T-cell (primary cell): ENCODE measurements around the gene MOSPD3. TPM values are rescaled to one million over a fixed set of nuclear protein-coding genes. Genes with fewer than 3 reads are reported as not detected.

Source experiments
- ATAC-seq, 4 experiments: fragments of 200-7000 bp in 3 of 4; fragments of 150-1000 bp in 1 of 4; cut with Tn5 transposase; replicated peaks in 1 of 4; 1 replicate in 3 of 4; 2 replicates in 1 of 4; pipeline ENCODE4 v1.10.0; 2021; ENCODE audit warnings: moderate library complexity in 3 of 4, mild to moderate bottlenecking in 2 of 4, moderate number of reproducible peaks in 1 of 4
- CTCF ChIA-PET, 2 donors: fragments of 300-600 bp; sonication (Branson Sonifier 250); formaldehyde crosslinking; loops; one replicate each; lab custom pipeline; 2022; ENCODE audit warnings: antibody characterized with exemption in 2 of 2; lab: Charles Lee
- POLR2A ChIA-PET, 2 donors: fragments of 300-600 bp; sonication (Branson Sonifier 250); formaldehyde crosslinking; loops; one replicate each; lab custom pipeline; 2022; ENCODE audit warnings: antibody characterized with exemption in 2 of 2; lab: Charles Lee
- DNase-seq, 35 experiments: peaks; one replicate each; pipeline versions ENCODE4 v3.0.0 to v3.0.0-alpha.2; 2013 to 2023
- H3K27ac ChIP-seq: one replicate; pipeline ENCODE4 v1.5.1; 2013; ENCODE audit warnings: low read length
- H3K27me3 ChIP-seq, 2 experiments: replicated peaks in 1 of 2; 1 replicate in 1 of 2; 2 replicates in 1 of 2; pipeline versions ENCODE4 v1.6.1 to v1.7.0; 2013; ENCODE audit warnings: low read length in 1 of 2, mixed read lengths in 1 of 2; ENCODE audit not compliant: control insufficient read depth in 2 of 2, insufficient read depth in 2 of 2; ENCODE audit errors: extremely low read depth in 1 of 2
- H3K36me3 ChIP-seq, 2 donors: 1 replicate in 1 of 2; 2 replicates in 1 of 2; pipeline versions ENCODE4 v1.6.1 to v1.7.0; 2013; ENCODE audit warnings: low read length in 1 of 2; ENCODE audit not compliant: control insufficient read depth in 2 of 2, insufficient read depth in 1 of 2; ENCODE audit errors: extremely low read depth in 1 of 2
- H3K4me1 ChIP-seq, 2 experiments: 1 replicate in 1 of 2; 2 replicates in 1 of 2; pipeline versions ENCODE4 v1.6.1 to v1.7.0; 2013; ENCODE audit warnings: low read length in 2 of 2, mixed read lengths in 1 of 2; ENCODE audit not compliant: insufficient read depth in 2 of 2, control insufficient read depth in 1 of 2; ENCODE audit errors: extremely low read depth in 1 of 2
- H3K4me3 ChIP-seq, 2 donors: 1 replicate in 1 of 2; 2 replicates in 1 of 2; pipeline versions ENCODE4 v1.5.1 to v1.7.0; 2013; ENCODE audit warnings: mild to moderate bottlenecking in 2 of 2, low read length in 1 of 2, moderate library complexity in 1 of 2; ENCODE audit not compliant: control insufficient read depth in 1 of 2; ENCODE audit errors: extremely low read depth in 1 of 2
- H3K9me3 ChIP-seq: 2 replicates; pipeline ENCODE4 v1.7.0; 2013
- H3K27ac Mint-ChIP-seq, 2 donors: one replicate each; pipeline ENCODE4 v1.8.0; 2020 to 2021; ENCODE audit warnings: mild to moderate bottlenecking in 2 of 2, mixed read lengths in 2 of 2
- H3K27me3 Mint-ChIP-seq, 2 donors: one replicate each; pipeline ENCODE4 v1.8.0; 2021 to 2022; ENCODE audit warnings: mixed read lengths in 2 of 2
- H3K36me3 Mint-ChIP-seq: one replicate; pipeline ENCODE4 v1.8.0; 2021; ENCODE audit warnings: mixed read lengths
- H3K4me1 Mint-ChIP-seq, 3 donors: one replicate each; pipeline ENCODE4 v1.8.0; 2020 to 2022; ENCODE audit warnings: mixed read lengths in 3 of 3, mild to moderate bottlenecking in 1 of 3
- H3K4me3 Mint-ChIP-seq, 3 donors: one replicate each; pipeline ENCODE4 v1.8.0; 2020 to 2022; ENCODE audit warnings: mild to moderate bottlenecking in 3 of 3, mixed read lengths in 3 of 3, moderate library complexity in 3 of 3
- H3K9me3 Mint-ChIP-seq, 3 donors: one replicate each; pipeline ENCODE4 v1.8.0; 2020 to 2022; ENCODE audit warnings: mixed read lengths in 3 of 3
- WGBS: methylation state at CpG from one replicate; pipeline ENCODE4 v1.1.5; 2013; ENCODE audit warnings: missing lambda C conversion rate; ENCODE audit not compliant: insufficient coverage; 5-methylcytosine and 5-hydroxymethylcytosine counted together
- total RNA-seq, 35 experiments: library from RNA in 6 of 35; stranded (reverse) in 6 of 35; fragments of 120-200 nt in 1 of 35; gene quantifications; one replicate each; pipeline versions ENCODE4 v1.2.1 to v1.2.4 and lab custom pipeline; 2013 to 2026

MOSPD3 gene
- total RNA-seq, 5 donors from 2014 or later (not counting 1 experiment from before 2014, with no cell fraction given), result 10.9 to 19.0 (median 16.3) TPM

GRCh38 chr7:100586266-100587025, 25.9 kb upstream of the MOSPD3 start, which contains the start of gene FBXO24:
FBXO24 (plus strand) TSS chr7:100586328; CDS start chr7:100586626, 298 bp downstream.
- peaks cover 7 to 11% of the 10 kb centered on the region in 2 donors for H3K36me3 ChIP-seq
- H3K36me3 Mint-ChIP-seq, result no peaks in the 10 kb centered on the region
- H3K4me3 Mint-ChIP-seq, result peak within 1 kb of the TSS in 2 of 3 donors; percentile 96 to 97
- ATAC-seq, result peak; percentile 79 to 85 (median 81)
- H3K9me3 ChIP-seq, result no peaks in the 10 kb centered on the region
- peak within 1 kb of the TSS; percentile 73 to 94 for H3K4me3 ChIP-seq
- DNase-seq, result peak; percentile 98 to 100 (median 99)
- ChIA-PET POLR2A (interaction anchor here (1.0 to 1.1 kb wide), 2 partner anchors 26 to 36 kb away, joined by 6 to 9 read pairs; partner anchors contain the start of gene MOSPD3 (in 1 of the 2)), CTCF (interaction anchor here in 1 of 2 donors (0.5 to 2.7 kb wide), 15 partner anchors 11 to 119 kb away, joined by 3 to 21 read pairs (median 3); partner anchors contain the start of genes MOSPD3, PCOLCE and POP7)
- peaks cover 0 to 15% of the 10 kb centered on the region in 2 experiments for H3K27me3 ChIP-seq
- peak within 1 kb of the TSS; percentile 90 for H3K27ac ChIP-seq
- H3K27ac Mint-ChIP-seq, result peak within 1 kb of the TSS; percentile 95 to 97
- peaks cover 18 to 35% (median 32%) of the 10 kb centered on the region in 3 donors for H3K4me1 Mint-ChIP-seq
- H3K4me1 ChIP-seq, result peaks cover 18 to 49% of the 10 kb centered on the region in 2 experiments
- under 1% methylated on average over 50 of the region's 53 CpGs for WGBS
- peaks cover 0 to 2% of the 10 kb centered on the region in 2 donors for H3K27me3 Mint-ChIP-seq
- H3K9me3 Mint-ChIP-seq, result no peaks in the 10 kb centered on the region

- DNase-seq, result peak in 1 of 35 experiments; percentile 45
- Histone ChIP-seq H3K27ac (no peak overlapping the region), H3K27me3 (peaks cover 0 to 23% of the 10 kb centered on the region in 2 experiments), H3K4me1 (peaks cover 2 to 29% of the 10 kb centered on the region in 2 experiments), H3K36me3 (no peaks in the 10 kb centered on the region), H3K9me3 (no peaks in the 10 kb centered on the region), H3K4me3 (no peak overlapping the region)
- Mint-ChIP-seq H3K27me3 (peaks cover 0 to 5% of the 10 kb centered on the region in 2 donors), H3K36me3 (no peaks in the 10 kb centered on the region), H3K9me3 (no peaks in the 10 kb centered on the region), H3K4me1 (peaks cover 17 to 21% (median 18%) of the 10 kb centered on the region in 3 donors), H3K27ac (peak overlapping the region; percentile 34 to 77), H3K4me3 (peak overlapping the region in 2 of 3 donors; percentile 46 to 68)
- WGBS, result no CpG with 5 or more reads among the region's 1 CpG
- POLR2A ChIA-PET, result interaction anchor here in 1 of 2 donors (0.5 kb wide), 1 partner anchor 72 kb away, joined by 3 read pairs; no protein-coding TSS in a partner anchor
- CTCF ChIA-PET, result interaction anchor here (0.6 to 1.4 kb wide), 9 partner anchors 15 to 152 kb away, joined by 3 to 6 read pairs (median 3); partner anchors contain the start of gene MOSPD3 (in 1 of the 2)
- ATAC-seq, result no peak
Observed at GRCh38 chr7:100588438-100588837, 23.9 kb upstream of the MOSPD3 start.

DNA sequence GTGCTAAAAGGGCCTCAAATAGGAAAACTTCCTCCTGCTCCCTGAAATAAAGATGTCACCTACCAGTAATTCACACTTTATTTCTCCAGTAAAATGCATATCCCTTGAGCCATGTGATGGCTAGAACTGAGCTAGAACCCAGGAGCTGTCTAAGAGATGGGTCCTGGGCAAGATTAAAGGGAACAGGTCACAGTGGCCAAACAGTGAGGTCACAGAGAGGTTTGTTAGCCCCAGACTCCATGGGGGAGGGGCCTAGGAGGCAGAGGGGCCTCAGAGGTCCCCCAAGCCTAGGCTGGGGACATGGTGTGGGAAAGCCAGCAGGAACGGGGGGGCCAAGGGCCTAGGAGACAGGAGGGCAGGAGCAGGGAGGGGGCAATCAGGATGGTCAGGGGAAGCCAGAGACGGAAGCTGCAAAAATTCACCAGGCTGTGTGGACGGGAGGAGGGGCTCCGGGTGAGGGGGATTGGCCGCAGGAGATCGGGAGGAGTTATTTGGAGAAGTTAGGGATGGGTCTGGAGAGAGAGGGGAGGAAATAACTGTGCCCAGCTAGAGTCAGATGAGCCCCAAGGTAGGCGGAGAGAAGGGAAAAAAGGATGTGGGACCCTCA, 22.9 kb upstream of the MOSPD3 start:
- Mint-ChIP-seq H3K27ac (no peak overlapping the region), H3K27me3 (peaks cover 0 to 5% of the 10 kb centered on the region in 2 donors), H3K36me3 (no peaks in the 10 kb centered on the region), H3K4me3 (no peak overlapping the region), H3K4me1 (peaks cover 11 to 16% (median 12%) of the 10 kb centered on the region in 3 donors), H3K9me3 (no peaks in the 10 kb centered on the region)
- Histone ChIP-seq H3K36me3 (no peaks in the 10 kb centered on the region), H3K27ac (no peak overlapping the region), H3K27me3 (peaks cover 0 to 23% of the 10 kb centered on the region in 2 experiments), H3K4me3 (no peak overlapping the region), H3K9me3 (no peaks in the 10 kb centered on the region), H3K4me1 (peaks cover under 1 to 20% of the 10 kb centered on the region in 2 experiments)
- ATAC-seq (no peak), DNase-seq (no peak)
- ChIA-PET CTCF (interaction anchor here (0.6 to 1.4 kb wide), 7 partner anchors 16 to 286 kb away, joined by 3 to 6 read pairs (median 3); partner anchors contain the start of gene MOSPD3 (in 2 of the 2)), POLR2A (no interaction called here)
- 73% methylated on average over 7 of the region's 7 CpGs for WGBS

DNA sequence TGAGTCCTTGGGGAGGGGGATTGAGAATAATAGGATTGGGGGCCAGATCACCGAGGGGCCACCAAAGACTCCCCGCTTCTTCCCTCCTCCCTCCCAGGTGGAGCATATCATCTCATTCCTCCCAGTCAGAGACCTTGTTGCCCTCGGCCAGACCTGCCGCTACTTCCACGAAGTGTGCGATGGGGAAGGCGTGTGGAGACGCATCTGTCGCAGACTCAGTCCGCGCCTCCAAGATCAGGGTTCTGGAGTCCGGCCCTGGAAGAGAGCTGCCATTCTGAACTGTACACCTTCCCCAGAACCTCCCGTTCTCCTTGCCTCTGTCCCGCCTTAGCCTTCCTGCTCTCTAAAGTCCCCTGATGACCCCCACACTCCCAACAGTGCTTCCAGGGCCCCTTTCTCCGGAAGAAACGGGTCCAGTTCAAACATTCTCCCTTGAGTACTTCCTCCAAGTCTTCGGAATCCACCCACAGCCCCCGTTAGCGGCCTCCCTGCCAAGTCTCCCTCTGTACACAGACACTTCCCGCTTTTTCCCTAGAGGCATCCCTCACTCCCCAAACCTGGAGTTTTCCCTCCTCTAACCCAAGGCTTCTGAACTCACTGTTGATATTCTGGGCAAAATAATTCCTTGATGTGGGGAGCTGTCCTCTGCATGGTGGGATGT, 22.1 kb upstream of the MOSPD3 start:
- H3K9me3 Mint-ChIP-seq, result no peaks in the 10 kb centered on the region
- H3K36me3 Mint-ChIP-seq, result no peaks in the 10 kb centered on the region
- peak overlapping the region in 1 of 2 donors; percentile 1 for H3K27ac Mint-ChIP-seq
- peaks cover 0 to 5% of the 10 kb centered on the region in 2 donors for H3K27me3 Mint-ChIP-seq
- Histone ChIP-seq H3K36me3 (no peaks in the 10 kb centered on the region), H3K4me3 (no peak overlapping the region), H3K27me3 (peaks cover 0 to 27% of the 10 kb centered on the region in 2 experiments), H3K27ac (no peak overlapping the region), H3K4me1 (peaks cover 0 to 13% of the 10 kb centered on the region in 2 experiments), H3K9me3 (no peaks in the 10 kb centered on the region)
- WGBS, result 66% methylated on average over 19 of the region's 20 CpGs
- ChIA-PET CTCF (interaction anchor here (0.6 to 1.3 kb wide), 3 partner anchors 22 to 119 kb away, joined by 3 to 4 read pairs (median 3); partner anchors contain the start of gene MOSPD3 (in 1 of the 2)), POLR2A (no interaction called here)
- DNase-seq (no peak), ATAC-seq (no peak)
- H3K4me1 Mint-ChIP-seq, result peaks cover 4 to 12% (median 11%) of the 10 kb centered on the region in 3 donors
- H3K4me3 Mint-ChIP-seq, result no peak overlapping the region

GRCh38 chr7:100591596-100591995, 20.7 kb upstream of the MOSPD3 start:
- 88% methylated on average over 16 of the region's 17 CpGs for WGBS
- CTCF ChIA-PET, result no interaction called here
- POLR2A ChIA-PET, result no interaction called here

More at GRCh38 chr7:100591596-100591995, 20.7 kb upstream of the MOSPD3 start:
- peaks cover 0 to 27% of the 10 kb centered on the region in 2 experiments for H3K27me3 ChIP-seq
- Mint-ChIP-seq H3K36me3 (no peaks in the 10 kb centered on the region), H3K27me3 (peaks cover 0 to 5% of the 10 kb centered on the region in 2 donors), H3K4me1 (peaks cover 0 to 10% (median 6%) of the 10 kb centered on the region in 3 donors), H3K27ac (no peak overlapping the region), H3K9me3 (no peaks in the 10 kb centered on the region), H3K4me3 (no peak overlapping the region)
- no peaks in the 10 kb centered on the region for H3K9me3 ChIP-seq
- ATAC-seq (no peak), DNase-seq (no peak)
- H3K27ac ChIP-seq, result no peak overlapping the region
- peaks cover 0 to 8% of the 10 kb centered on the region in 2 experiments for H3K4me1 ChIP-seq
- no peaks in the 10 kb centered on the region for H3K36me3 ChIP-seq
- H3K4me3 ChIP-seq, result no peak overlapping the region
